ENCODE results near the gene TNRC6C. TPM values are rescaled to one million over a fixed set of nuclear protein-coding genes. Genes with fewer than 3 reads are reported as not detected.

The TNRC6C gene
- polyA plus RNA-seq, 4 donors, result 0.89 to 5.1 (median 2.3) TPM

DNA sequence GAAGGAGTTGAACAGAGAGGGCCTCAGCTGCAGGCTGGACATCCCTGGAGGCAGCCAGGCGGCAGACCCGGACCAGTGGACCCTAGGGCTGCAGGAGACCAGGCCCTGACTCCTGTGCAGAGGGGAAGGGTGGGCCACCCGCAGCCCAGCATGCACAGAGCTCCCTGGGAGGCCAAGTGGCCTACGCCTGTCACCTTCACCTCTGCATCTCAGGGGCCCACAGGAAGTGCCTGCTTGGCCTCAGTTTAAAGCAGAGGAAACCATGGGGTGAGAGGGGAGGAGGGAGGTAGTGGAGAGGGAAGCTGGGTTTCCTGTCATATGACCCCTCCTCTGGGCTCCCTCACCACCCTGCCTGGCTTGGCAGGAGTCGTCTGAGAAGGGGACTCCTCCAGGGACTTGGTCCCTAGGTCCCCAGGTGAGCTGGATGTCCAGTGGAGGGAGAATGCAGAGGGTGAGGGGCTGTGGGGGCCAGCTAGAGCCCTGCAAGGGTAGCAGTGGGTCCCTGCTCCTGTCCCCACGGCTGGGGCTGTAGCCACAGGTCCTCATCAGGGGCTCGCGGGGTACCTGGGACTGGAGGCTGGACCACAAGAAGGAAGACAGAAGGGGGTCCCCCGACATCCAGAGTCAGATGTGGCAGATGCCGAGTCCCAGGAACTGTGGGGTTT, 172.1 kb downstream of the TNRC6C start, which contains the start of gene TMC8:
TMC8 (plus strand) TSS at position 335 of the 665 bp plus-strand sequence. CDS start 818 bp downstream, outside the sequence.
- no peak for FAIRE-seq
- DNase-seq, result peak in 1 of 2 donors; percentile 66
- Histone ChIP-seq H3K9me3 (ENCODE audit: control insufficient read depth in 2 of 2, insufficient read depth in 1 of 2, low read depth in 1 of 2, low read length in 1 of 2) (no peaks in the 10 kb centered on the region), H3K27ac (ENCODE audit: low read depth in 1 of 3, low read length in 2 of 3) (peak within 1 kb of the TSS in 2 of 3 donors; percentile 25 to 83), H3K4me3 (ENCODE audit: low read depth in 1 of 3, low read length in 3 of 3) (peak within 1 kb of the TSS; percentile 24 to 59 (median 58)), H3K4me1 (ENCODE audit: control insufficient read depth in 3 of 3, insufficient read depth in 2 of 3, low read depth in 1 of 3, low read length in 2 of 3) (peaks cover 2 to 50% (median 6%) of the 10 kb centered on the region in 3 donors), H3K36me3 (ENCODE audit: control insufficient read depth in 3 of 3, insufficient read depth in 2 of 3, low read depth in 1 of 3, low read length in 3 of 3) (peaks cover 0 to 19% (median 3%) of the 10 kb centered on the region in 3 donors), H3K27me3 (ENCODE audit: control insufficient read depth in 3 of 3, insufficient read depth in 3 of 3, low read length in 3 of 3) (peaks cover 0 to 15% (median 0%) of the 10 kb centered on the region in 3 donors)
- 54 to 72% (median 65%) methylated on average over 9 to 10 of the region's 10 CpGs for WGBS, 3 donors

DNA sequence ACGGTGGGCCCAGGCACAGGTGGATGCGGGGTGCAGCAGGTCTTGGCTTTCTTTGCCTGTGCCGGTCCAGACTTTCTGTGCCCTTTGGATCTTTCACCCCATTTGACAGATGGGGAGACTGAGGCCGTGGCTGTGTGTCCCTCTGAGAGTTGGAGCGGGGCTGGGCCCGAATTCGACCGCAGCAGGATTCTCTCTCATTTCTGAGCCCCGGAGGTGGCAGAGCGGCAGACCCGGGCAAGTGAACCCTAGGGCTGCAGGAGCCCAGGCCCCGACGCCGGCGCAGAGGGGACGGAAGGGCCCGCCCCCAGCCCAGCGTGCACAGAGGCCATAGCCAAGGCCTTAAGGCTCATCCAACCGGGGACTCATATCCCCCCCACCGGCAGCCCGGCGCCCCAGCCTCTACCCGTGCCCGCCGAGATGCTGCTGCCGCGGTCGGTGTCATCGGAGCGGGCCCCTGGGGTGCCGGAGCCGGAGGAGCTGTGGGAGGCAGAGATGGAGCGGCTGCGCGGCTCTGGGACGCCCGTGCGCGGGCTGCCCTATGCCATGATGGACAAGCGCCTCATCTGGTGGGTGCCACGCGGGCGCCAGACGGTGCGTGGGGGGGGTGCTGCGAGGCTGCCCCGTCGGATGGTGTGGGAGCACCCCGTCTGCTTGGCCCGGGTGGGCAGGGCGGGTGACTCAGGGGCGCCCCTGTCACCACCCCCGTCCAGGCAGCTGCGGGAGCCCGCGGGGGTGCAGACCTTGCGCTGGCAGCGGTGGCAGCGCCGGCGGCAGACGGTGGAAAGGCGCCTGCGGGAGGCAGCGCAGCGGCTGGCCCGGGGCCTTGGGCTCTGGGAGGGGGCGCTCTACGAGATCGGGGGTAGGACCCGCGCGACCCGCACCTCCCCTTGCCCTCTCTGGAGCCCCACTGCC, 172.9 kb downstream of the TNRC6C start:
- 17 to 22% (median 20%) methylated on average over 52 to 74 of the region's 74 CpGs for whole genome bisulfite sequencing, 3 donors
- Histone ChIP-seq H3K9me3 (ENCODE audit: control insufficient read depth in 2 of 2, insufficient read depth in 1 of 2, low read depth in 1 of 2, low read length in 1 of 2) (no peaks in the 10 kb centered on the region), H3K4me3 (ENCODE audit: low read depth in 1 of 3, low read length in 3 of 3) (peak overlapping the region; percentile 29 to 59 (median 58)), H3K4me1 (ENCODE audit: control insufficient read depth in 3 of 3, insufficient read depth in 2 of 3, low read depth in 1 of 3, low read length in 2 of 3) (peaks cover 2 to 42% (median 6%) of the 10 kb centered on the region in 3 donors), H3K27me3 (ENCODE audit: control insufficient read depth in 3 of 3, insufficient read depth in 3 of 3, low read length in 3 of 3) (peaks cover 0 to 15% (median 0%) of the 10 kb centered on the region in 3 donors), H3K36me3 (ENCODE audit: control insufficient read depth in 3 of 3, insufficient read depth in 2 of 3, low read depth in 1 of 3, low read length in 3 of 3) (peaks cover 0 to 10% (median under 1%) of the 10 kb centered on the region in 3 donors), H3K27ac (ENCODE audit: low read depth in 1 of 3, low read length in 2 of 3) (peak overlapping the region in 1 of 3 donors; percentile 53)
- DNase-seq (peak in 1 of 2 donors; percentile 60), FAIRE-seq (no peak)

DNA sequence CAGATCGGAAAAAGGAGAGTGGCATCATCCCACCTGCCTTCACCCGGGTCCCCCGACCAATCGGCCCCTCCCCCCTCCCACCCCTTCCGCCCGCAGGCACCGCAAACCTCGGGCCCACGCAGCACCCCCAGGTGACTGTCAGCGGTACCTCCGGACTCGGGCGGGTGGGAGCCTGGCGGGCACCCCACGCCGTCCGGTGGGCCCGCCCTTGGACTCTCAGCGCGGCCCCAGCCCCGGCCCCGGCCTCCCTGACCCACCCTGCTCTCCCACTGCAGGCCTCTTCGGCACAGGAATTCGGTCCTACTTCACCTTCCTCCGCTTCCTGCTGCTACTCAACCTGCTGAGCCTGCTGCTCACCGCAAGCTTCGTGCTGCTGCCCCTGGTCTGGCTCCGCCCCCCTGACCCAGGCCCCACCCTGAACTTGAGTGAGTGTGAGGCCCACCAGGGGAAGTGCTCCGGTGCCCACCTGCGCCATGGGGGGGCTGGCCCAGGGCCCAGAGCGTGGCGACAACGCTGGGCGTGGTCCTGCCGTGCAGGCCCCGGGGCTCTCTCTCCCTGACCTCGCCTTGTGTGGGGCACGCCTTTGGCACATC, 173.7 kb downstream of the TNRC6C start:
- peaks cover 0 to 15% (median 0%) of the 10 kb centered on the region in 3 donors for H3K27me3 ChIP-seq (ENCODE audit: control insufficient read depth in 3 of 3, insufficient read depth in 3 of 3, low read length in 3 of 3)
- no peak overlapping the region for H3K27ac ChIP-seq (ENCODE audit: low read depth in 1 of 3, low read length in 2 of 3)
- no peaks in the 10 kb centered on the region for H3K9me3 ChIP-seq (ENCODE audit: control insufficient read depth in 2 of 2, insufficient read depth in 1 of 2, low read depth in 1 of 2, low read length in 1 of 2)
- peaks cover 0 to 3% (median 0%) of the 10 kb centered on the region in 3 donors for H3K36me3 ChIP-seq (ENCODE audit: control insufficient read depth in 3 of 3, insufficient read depth in 2 of 3, low read depth in 1 of 3, low read length in 3 of 3)
- H3K4me1 ChIP-seq (ENCODE audit: control insufficient read depth in 3 of 3, insufficient read depth in 2 of 3, low read depth in 1 of 3, low read length in 2 of 3), result peaks cover 0 to 45% (median under 1%) of the 10 kb centered on the region in 3 donors
- 2 to 15% (median 10%) methylated on average over 23 to 38 of the region's 38 CpGs for WGBS, 3 donors
- H3K4me3 ChIP-seq (ENCODE audit: low read depth in 1 of 3, low read length in 3 of 3), result peak overlapping the region; percentile 29 to 59 (median 58)
- peak; percentile 58 to 83 for DNase-seq
- no peak for FAIRE-seq

DNA sequence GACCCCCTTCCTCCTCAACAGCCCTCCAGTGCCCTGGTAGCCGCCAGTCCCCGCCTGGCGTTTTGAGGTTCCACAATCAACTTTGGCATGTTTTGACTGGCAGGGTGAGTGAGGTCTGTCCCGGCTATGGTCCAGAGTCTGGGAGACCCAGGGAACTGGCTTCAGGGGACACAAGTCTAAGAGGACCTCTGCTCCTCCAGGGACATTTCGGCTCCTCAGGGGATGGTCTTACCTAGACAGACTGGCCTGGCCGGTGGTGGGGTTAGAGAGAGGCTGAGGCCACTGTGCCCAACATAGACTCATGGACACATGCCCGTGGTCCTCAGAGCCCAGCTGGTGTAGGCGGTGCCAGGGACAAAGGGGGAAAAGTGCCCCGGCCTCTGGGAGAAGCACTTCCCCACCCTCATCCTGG, 174.3 kb downstream of the TNRC6C start:
- peak overlapping the region in 1 of 3 donors; percentile 59 for H3K4me3 ChIP-seq (ENCODE audit: low read depth in 1 of 3, low read length in 3 of 3)
- WGBS, 3 donors, result 56 to 80% (median 74%) methylated on average over 9 of the region's 9 CpGs
- peaks cover 0 to 15% (median 0%) of the 10 kb centered on the region in 3 donors for H3K27me3 ChIP-seq (ENCODE audit: control insufficient read depth in 3 of 3, insufficient read depth in 3 of 3, low read length in 3 of 3)
- no peak for FAIRE-seq
- no peaks in the 10 kb centered on the region for H3K9me3 ChIP-seq (ENCODE audit: control insufficient read depth in 2 of 2, insufficient read depth in 1 of 2, low read depth in 1 of 2, low read length in 1 of 2)
- H3K4me1 ChIP-seq (ENCODE audit: control insufficient read depth in 3 of 3, insufficient read depth in 2 of 3, low read depth in 1 of 3, low read length in 2 of 3), result peaks cover 0 to 45% (median 0%) of the 10 kb centered on the region in 3 donors
- H3K36me3 ChIP-seq (ENCODE audit: control insufficient read depth in 3 of 3, insufficient read depth in 2 of 3, low read depth in 1 of 3, low read length in 3 of 3), result peaks cover 0 to 3% (median 0%) of the 10 kb centered on the region in 3 donors
- H3K27ac ChIP-seq (ENCODE audit: low read depth in 1 of 3, low read length in 2 of 3), result no peak overlapping the region
- no peak for DNase-seq

DNA sequence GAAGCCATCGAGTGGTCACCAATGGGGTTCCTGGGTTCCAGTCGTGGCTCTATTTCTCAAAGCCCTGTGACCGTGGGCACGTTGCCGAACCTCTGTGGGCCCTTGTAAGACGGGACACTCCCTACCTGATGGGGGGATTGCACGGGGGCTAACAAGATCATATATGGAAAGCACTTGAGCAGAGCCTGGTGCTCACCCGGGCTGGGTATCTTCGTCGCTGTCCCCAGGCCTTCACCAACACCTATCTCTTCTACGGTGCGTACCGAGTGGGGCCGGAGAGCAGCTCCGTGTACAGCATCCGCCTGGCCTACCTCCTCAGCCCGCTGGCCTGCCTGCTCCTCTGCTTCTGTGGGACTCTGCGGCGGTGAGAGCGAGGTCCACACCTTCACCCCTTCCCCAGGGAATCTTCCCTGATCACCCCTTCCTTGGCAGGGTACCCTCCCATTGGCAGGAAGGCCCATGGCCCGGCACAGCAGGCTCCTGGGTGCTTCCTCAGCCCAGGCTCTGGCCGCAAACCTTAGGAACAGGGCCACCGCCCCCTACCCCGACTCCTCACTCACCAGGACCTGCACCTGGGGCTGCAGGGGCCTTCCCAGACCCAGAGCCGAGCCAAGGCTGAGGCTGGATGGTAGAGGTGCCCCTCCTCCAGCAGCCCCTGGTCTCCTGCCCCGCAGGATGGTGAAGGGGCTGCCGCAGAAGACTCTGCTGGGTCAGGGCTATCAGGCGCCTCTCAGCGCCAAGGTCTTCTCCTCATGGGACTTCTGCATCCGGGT, 174.9 kb downstream of the TNRC6C start:
- no peak for DNase-seq
- Histone ChIP-seq H3K36me3 (ENCODE audit: control insufficient read depth in 3 of 3, insufficient read depth in 2 of 3, low read depth in 1 of 3, low read length in 3 of 3) (peaks cover 0 to 3% (median 0%) of the 10 kb centered on the region in 3 donors), H3K9me3 (ENCODE audit: control insufficient read depth in 2 of 2, insufficient read depth in 1 of 2, low read depth in 1 of 2, low read length in 1 of 2) (no peaks in the 10 kb centered on the region), H3K4me1 (ENCODE audit: control insufficient read depth in 3 of 3, insufficient read depth in 2 of 3, low read depth in 1 of 3, low read length in 2 of 3) (peaks cover 0 to 43% (median 0%) of the 10 kb centered on the region in 3 donors), H3K4me3 (ENCODE audit: low read depth in 1 of 3, low read length in 3 of 3) (no peak overlapping the region), H3K27ac (ENCODE audit: low read depth in 1 of 3, low read length in 2 of 3) (no peak overlapping the region), H3K27me3 (ENCODE audit: control insufficient read depth in 3 of 3, insufficient read depth in 3 of 3, low read length in 3 of 3) (peaks cover 0 to 15% (median 0%) of the 10 kb centered on the region in 3 donors)
- 79 to 85% (median 82%) methylated on average over 30 of the region's 30 CpGs for WGBS, 3 donors
- FAIRE-seq, result no peak

DNA sequence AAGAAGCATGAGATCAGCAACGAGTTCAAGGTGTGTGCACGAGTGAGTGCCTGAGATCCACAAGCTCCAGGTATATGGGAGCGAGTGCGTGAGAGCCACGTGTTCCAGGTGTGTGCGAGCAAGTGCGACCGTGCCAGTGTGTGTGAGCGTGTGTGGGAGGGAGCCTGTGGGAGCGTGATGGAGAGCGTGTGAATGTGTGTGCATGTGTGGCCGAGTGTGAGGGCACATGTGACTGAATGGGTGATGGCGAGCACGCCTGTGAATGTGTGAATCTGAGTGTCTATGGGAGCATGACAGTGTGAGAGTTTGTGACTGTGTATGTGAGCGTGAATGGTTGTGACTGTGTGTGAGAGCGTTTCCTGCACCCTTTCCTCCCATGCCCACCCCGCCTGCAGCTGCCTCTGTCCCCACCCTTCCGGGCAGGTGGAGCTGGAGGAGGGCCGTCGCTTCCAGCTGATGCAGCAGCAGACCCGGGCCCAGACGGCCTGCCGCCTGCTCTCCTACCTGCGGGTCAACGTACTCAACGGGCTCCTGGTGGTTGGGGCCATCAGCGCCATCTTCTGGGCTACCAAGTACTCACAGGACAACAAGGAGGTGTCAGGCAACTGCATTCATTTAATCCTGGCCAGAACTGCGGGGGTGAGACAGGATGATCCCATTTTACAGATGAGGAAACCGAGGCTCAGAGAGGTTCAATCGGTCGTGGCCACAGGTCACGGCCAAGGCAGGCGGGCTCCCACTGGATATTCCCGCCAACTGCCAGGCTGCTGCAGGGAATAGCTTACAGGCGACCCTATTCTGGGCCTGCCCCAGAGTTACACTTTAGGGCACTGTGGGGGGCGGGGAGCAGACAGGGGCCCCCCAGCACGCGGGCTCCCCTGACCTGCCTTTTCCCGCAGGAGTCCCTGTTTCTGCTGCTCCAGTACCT, 175.7 kb downstream of the TNRC6C start:
- 44 to 48% (median 48%) methylated on average over 35 to 39 of the region's 39 CpGs for WGBS, 3 donors
- peaks cover 0 to 15% (median 0%) of the 10 kb centered on the region in 3 donors for H3K27me3 ChIP-seq (ENCODE audit: control insufficient read depth in 3 of 3, insufficient read depth in 3 of 3, low read length in 3 of 3)
- peaks cover 0 to 39% (median 0%) of the 10 kb centered on the region in 3 donors for H3K4me1 ChIP-seq (ENCODE audit: control insufficient read depth in 3 of 3, insufficient read depth in 2 of 3, low read depth in 1 of 3, low read length in 2 of 3)
- no peak for FAIRE-seq
- no peaks in the 10 kb centered on the region for H3K9me3 ChIP-seq (ENCODE audit: control insufficient read depth in 2 of 2, insufficient read depth in 1 of 2, low read depth in 1 of 2, low read length in 1 of 2)
- H3K27ac ChIP-seq (ENCODE audit: low read depth in 1 of 3, low read length in 2 of 3), result no peak overlapping the region
- H3K36me3 ChIP-seq (ENCODE audit: control insufficient read depth in 3 of 3, insufficient read depth in 2 of 3, low read depth in 1 of 3, low read length in 3 of 3), result peaks cover 0 to 3% (median 0%) of the 10 kb centered on the region in 3 donors
- H3K4me3 ChIP-seq (ENCODE audit: low read depth in 1 of 3, low read length in 3 of 3), result no peak overlapping the region
- DNase-seq, result peak; percentile 73 to 78

DNA sequence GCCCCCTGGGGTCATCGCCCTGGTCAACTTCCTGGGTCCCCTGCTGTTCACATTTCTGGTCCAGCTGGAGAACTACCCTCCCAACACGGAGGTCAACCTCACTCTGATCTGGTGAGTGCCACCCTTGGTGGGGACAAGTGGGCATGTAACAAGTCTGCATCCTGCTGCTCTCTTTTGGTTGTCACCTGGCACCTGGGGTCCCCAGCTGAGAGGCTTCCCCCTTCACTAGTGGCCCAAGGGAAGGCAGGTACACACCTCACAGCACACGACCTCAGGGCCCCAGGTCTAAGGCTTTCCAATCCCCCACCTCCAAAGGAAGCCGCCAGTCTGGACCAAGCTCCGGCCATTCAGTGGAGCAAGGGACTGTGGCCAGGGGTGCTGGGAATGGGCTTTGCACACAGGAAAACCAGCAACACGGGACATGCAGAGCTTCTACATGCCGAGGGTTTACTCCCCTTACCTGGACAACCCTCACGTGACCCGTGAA, 176.4 kb downstream of the TNRC6C start:
- FAIRE-seq, result no peak

More for the DNA sequence above, 176.4 kb downstream of the TNRC6C start:
- Histone ChIP-seq H3K27me3 (ENCODE audit: control insufficient read depth in 3 of 3, insufficient read depth in 3 of 3, low read length in 3 of 3) (peaks cover 0 to 11% (median 0%) of the 10 kb centered on the region in 3 donors), H3K27ac (ENCODE audit: low read depth in 1 of 3, low read length in 2 of 3) (no peak overlapping the region), H3K9me3 (ENCODE audit: control insufficient read depth in 2 of 2, insufficient read depth in 1 of 2, low read depth in 1 of 2, low read length in 1 of 2) (no peaks in the 10 kb centered on the region), H3K36me3 (ENCODE audit: control insufficient read depth in 3 of 3, insufficient read depth in 2 of 3, low read depth in 1 of 3, low read length in 3 of 3) (no peaks in the 10 kb centered on the region), H3K4me3 (ENCODE audit: low read depth in 1 of 3, low read length in 3 of 3) (no peak overlapping the region), H3K4me1 (ENCODE audit: control insufficient read depth in 3 of 3, insufficient read depth in 2 of 3, low read depth in 1 of 3, low read length in 2 of 3) (peaks cover 0 to 34% (median 0%) of the 10 kb centered on the region in 3 donors)
- 76 to 83% (median 79%) methylated on average over 9 of the region's 9 CpGs for WGBS, 3 donors
- DNase-seq, result no peak
